GM19455 (cell line): Measurements from ENCODE around the gene ANP32A.
A peak's percentile ranks its signal among the peaks of the same experiment; 100 is the strongest.
"Not testable (repeated sequence)": the region's sequence is repeated elsewhere in the genome, so short reads cannot be mapped to it uniquely, and the experiment has no call there.

ENCODE experiments used
- ATAC-seq: cut with Tn5 transposase; IDR thresholded peaks from one replicate; pipeline ENCODE4 v1.9.1; 2021; ENCODE audit not compliant: unreplicated experiment

The ANP32A gene

DNA sequence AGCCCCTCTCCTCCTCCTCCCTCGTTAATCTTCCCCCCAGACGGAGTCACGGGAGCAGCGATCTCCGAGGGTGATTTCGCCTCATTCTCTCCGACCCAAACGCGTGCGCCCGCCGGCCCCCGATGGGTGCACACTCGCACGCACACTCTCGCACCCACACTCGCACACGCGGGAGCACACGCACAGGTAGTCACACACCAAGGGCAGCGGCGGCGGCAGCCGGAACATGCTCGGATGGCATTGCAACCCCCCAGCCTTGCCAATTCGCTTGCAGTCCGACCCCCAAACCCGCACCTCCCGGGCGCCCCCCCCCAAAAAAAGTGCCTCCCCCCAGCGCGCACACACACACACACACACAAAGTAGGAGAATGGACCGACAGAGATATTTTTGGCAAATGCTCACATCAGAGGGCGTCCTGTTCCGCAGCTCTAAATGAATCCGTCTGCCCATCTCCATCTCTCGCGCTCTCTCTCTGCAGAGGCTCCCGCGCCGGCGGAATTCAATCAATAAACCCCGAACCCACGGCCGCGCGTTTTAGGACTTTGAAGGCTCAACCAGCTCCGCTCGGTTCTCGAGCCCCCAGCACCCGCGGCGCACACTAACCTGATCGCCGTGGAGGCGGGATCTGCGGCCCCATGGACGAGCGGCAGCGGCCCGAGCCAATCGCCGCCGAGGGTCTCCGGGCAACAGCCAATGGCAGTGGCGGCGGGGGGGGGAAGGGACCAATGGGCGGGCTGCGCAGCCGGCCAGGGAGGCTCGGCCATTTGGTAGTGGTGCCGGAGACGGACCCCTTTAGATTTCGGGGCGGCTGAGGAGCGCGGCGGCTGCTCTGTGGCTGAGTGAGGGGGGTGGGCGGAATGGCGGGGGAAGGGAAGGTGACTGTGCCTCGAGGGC, at the start of gene ANP32A:
Gene ANP32A (minus strand): TSS at position 601 of the 895 bp plus-strand sequence. CDS start 144 bp downstream, at position 457.
- peak; percentile 55 for ATAC-seq

DNA sequence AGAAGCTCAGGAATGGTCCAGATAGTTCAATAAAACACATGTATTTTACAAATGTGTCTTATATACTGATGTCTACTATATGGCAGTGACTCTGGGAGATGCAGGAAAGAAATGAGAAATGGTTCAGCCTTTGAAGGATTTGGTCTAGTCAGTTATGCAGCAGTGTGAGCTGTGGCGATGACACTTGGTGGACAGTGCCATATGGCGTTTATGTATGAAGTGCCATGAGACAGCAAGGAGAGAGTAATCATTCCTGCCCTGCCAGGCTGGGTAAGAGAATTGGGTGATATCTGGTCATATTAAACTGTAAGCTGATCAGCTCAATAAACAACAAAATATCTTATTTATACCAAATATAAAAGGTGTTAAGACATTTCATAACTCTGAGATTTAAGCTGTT, 47.6 kb upstream of the ANP32A start:
- ATAC-seq, result no peak

DNA sequence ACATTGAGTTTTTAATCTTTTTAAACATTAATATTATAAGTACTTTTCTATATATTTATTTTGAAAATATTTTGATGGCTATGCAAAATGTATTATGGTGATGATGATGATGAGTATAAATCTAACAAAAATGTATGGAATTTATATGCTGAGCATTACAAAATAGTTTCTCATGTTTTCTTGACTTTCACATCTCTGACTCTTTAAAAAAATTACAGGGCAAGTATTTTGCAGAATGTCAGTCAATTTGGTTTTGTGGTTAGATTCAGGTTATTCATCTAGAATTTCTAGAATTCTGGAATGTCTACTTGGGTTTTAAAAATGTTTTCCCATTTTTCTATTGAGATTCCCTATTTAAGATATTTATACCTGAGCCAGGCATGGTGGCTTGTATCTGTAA, 41.7 kb upstream of the ANP32A start:
- no peak for ATAC-seq

DNA sequence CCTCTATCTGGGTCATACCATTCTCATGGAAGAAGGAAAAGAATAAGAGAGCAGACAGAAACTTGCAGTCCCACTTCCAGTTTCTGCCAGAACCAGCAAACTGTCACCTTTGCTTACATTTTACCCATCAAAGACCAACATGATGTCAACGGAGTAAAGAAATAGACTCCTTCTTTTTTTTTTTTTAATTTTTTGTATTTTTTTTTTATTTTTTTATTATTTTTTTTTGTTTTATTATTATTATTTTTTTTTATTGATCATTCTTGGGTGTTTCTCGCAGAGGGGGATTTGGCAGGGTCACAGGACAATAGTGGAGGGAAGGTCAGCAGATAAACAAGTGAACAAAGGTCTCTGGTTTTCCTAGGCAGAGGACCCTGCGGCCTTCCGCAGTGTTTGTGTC, 38.0 kb upstream of the ANP32A start:
- ATAC-seq, result not testable (repeated sequence)

DNA sequence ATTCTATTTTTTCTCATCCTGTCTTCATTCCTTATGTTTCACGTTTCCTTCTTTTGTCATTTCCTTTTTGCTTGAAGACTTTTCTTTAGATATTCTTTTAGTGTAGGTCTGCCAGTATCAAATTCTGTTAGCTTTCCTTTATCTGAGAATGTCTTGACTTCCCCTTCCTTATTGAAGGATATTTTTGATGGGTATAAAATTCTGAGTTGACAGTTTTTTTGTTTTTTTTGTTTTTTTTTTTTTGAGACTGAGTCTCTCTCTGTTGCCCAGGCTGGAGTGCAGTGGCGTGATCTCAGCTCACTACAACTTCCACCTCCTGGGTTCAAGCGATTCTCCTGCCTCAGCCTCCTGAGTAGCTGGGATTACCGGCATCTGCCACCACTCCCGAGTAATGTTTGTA, 36.7 kb upstream of the ANP32A start:
- ATAC-seq, result not testable (repeated sequence)

DNA sequence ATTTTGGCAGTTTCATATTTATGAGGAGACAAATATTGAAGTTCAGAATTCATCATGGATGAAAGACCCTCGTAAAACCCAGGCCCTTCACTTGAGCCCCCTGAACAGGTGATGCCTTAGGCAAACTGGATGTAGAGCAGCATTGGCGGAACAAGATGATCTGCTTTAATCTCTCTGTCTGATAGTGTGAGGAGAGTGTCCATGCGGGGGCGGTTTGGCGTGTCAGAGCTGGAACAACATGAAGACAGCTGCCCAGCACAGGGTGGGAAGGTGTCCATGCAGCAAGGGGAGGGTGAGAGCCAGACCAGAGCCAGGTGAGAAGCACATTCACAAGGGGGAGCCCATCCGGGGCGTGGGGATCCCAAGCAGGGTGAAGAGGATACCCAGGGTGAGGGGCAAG, 31.8 kb upstream of the ANP32A start:
- ATAC-seq, result no peak

DNA sequence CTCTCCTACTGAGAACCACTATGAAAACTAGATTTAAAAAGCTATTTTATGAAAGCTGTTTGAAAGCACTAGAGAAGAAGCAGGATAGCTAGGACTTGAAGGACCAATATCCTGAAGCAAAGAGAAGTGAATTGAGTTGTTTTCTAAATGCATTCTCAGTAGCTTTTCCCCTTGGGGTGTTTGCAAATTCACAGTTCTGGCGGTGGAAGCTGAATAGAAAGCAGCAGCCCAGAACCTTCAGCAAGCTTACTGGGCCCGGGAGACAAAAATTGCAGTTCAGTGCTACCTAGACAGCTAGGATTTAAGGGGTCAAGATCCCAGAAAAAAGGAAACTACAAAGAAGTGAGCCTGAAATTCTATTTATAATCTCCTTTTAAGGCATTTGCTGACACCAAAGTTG, 31.3 kb upstream of the ANP32A start:
- no peak for ATAC-seq

DNA sequence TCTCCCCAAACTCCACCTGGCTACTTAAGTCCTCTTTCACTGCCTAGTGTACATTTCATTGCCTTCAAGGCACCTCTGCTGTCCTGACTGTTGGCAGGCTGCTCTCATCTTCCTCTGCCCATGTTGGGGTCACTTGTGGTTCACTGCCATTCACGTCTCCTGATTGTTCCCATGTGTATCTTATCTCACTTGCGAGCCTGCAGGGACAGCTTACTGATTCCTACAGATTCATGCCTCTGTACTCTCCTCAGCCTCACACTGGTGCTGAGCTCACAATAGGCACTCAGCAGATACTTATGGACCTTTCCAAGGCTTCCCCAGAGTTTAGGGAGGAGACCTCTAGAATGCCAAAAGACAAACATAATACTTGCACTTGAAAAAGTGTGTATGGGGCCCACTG, 28.8 kb upstream of the ANP32A start:
- no peak for ATAC-seq

DNA sequence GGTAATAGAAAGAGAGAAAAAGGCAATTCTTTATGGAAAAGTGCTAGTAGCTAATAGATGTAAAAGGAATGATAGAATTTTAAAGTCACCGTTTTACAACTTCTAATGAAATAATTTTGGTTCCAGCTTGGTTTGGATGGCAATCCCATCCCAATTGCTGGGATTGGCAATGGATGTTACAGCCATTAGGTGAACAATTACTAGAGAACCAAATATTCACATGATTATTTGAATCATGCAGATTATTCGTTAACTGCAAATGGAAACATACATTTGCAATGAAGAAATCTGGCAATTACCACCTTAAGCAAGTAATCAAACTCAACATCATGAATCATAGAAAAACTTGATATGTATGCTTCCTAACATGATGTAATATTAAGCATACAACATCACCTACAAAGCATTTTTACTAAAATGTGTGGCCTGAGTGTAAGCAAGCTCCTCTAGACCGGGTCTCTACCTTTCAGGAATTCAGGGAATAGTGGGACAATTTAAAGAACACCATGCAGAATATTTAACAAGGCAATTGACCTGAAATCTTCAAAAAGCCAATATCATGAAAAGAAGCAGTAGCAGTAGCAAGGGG, 26.2 kb upstream of the ANP32A start:
- no peak for ATAC-seq

DNA sequence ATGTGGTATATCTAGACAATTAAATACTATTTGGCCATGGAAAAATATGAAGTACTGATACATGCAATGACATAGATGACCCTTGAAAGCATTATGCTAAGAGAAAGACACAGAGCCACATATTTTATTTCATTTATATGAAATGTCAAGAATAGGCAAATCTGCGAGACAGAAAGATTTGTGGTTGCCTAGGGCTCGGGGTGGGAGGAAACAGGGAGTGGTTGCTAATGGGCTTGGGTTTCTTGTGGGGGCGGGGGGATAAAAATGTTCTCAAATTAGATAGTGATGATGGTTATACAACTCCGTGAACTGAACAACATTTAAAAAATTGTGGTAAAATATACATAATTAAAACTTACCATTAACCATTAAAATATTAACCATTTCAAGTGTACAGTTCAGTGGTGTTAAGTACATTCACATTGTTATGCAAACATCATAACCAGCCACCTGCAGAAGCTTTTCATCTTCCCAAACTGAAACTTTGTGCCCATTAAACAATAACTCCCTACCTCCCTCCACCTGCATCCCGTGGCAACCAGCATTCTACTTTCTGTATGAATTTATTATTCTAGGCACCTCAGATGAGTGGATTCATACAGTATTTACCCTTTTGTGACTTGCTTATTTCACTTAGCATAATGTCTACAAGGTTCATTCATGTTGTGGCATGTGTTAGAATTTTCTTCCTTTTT, 24.3 kb upstream of the ANP32A start:
- no peak for ATAC-seq

DNA sequence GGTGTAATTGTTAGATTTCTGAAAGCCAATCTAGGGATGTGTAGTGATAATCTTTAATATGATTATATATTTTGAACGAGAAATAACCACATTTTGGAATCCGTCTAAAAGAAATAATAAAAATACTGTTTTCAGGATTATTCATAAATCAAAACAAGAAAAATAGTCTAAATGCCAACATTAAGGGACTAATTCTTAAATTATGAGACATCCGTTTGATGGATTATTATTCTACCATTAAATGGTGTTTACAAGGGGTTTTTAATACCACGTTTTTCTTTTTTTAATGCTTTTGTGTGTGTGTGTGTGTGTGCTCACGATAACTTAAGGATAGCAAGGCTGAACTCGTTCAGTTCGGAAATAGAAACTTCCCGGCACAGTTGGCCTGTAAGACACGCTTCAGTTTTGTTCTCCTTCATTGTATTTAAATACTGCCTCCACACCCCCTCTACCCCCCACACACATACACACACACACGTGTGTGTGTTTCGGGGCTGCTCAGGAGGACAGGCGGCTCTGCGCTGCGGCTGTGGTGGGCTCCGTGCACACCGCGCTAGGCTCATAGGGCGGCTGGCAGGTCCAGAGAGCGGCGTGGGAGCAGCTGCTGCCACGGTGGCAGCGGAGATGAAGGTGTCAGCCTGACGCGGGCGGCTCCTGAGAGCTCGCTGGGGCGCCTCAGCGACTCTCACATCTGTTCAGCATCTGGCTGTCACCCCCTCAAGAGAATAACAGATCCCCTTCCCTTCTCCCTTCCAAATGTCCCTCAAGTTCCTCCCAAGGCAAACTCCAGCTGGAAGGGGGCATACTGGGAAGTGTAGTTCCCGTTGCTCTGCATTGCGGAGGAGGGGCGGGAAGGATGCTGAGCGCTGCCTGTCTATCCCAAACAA, 23.0 kb upstream of the ANP32A start:
- ATAC-seq, result no peak

DNA sequence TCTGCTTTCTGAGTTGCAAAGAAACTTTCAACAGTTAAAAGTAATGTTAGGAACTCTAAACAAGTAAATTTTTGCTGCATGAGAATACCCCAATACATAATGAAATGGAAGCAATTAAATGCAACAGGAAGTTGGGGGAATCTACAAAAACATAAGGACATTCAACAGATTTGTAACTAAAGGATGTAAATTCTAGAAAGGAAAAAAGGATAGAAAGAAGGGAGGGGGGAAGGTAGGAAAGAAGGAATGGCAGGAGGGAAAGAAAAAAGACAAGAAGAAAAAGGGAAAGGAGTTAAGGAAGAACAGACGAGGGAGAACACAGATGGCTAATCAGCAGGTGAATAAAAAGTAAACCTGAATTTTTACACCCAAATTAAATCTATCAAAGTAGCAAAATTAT, 22.3 kb upstream of the ANP32A start:
- no peak for ATAC-seq

DNA sequence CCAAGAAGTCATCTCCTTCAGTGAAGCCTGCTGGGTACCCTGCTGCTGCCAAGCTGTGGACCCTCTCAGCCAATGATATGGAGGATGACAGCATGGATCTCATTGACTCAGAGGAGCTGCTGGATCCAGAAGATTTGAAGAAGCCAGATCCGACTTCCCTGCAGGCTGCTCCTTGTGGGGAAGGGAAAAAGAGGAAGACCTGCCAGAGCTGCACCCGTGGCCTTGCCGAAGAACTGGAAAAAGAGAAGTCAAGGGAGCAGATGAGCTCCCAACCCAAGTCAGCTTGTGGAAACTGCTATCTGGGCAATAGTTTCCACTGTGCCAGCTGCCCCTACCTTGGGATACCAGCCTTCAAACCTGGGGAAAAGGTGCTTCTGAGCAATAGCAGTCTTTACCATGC, 13.7 kb upstream of the ANP32A start:
- ATAC-seq, result no peak

DNA sequence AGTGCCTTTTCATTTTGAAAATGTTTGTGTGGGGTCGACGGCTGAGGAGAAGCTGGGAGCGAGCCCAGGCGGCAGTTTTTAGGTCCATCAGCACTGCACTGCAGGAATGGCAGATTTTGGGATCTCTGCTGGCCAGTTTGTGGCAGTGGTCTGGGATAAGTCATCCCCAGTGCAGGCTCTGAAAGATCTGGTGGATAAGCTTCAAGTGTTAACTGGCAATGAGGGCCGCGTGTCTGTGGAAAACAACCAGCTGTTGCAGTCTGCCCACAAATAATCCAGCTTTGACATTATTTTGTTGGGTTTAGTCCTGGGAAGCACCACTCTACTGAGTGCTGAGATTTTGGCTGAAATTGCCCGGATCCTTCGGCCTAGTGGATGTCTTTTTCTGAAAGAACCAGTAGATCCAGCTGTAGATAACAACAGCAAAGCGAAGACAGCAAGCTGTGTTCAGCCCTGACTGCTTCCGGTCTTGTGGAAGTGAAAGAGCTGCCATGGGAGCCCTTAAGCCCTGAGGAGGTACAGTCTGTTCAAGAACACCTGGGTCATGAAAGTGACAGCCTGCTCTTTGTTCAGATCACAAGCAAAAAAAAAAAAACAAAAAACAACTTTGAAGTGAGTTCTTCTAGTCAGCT, 13.1 kb upstream of the ANP32A start:
- ATAC-seq, result no peak

DNA sequence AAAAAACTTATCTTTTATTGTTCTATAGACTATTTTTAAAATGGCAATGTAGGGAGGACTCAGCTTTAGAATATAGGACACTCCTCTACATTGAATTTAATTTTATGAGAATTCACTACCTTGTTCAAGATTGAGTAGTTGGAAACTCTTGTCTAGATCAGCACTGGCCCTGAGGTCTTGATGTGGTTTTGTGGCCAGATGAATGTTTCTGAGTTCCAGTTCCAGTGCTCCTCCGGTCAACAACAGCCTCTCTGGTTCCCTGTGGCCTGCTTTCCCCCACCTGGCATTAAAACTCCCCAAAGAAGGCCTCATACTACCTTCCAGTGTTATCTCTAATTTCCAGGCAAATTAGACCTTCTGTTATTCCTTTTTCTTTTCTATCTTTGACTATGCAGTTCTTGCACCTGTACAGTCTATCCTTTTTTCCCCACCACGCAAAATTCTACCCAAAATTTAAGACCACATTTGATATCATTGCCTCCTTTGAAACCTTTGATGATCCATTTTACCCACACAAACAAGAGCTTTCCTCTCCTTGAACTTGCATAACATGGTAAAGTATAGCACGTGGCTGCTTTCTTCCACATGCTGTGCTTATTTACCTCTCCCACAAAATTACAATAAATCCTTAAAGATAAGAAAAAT, 9.6 kb upstream of the ANP32A start:
- ATAC-seq, result no peak

DNA sequence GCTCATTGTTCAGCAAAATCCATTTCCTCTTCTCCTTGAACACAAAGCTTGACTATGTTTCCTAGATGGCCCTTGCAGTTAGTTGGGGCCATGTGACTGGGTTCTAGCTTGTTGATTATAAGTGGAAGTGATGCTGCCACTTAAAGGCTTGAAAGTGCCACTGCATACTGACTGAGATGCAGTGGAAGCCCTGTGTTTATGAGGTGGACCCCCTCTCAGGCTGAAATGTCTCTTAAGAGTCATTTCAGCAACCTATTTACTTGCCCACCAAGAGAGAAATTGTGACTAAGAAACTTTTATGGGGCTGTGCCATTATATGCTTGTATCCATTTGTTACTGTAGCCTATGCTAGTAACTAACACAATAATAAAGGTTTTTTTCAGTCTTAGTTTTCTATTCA, 8.4 kb upstream of the ANP32A start:
- no peak for ATAC-seq

DNA sequence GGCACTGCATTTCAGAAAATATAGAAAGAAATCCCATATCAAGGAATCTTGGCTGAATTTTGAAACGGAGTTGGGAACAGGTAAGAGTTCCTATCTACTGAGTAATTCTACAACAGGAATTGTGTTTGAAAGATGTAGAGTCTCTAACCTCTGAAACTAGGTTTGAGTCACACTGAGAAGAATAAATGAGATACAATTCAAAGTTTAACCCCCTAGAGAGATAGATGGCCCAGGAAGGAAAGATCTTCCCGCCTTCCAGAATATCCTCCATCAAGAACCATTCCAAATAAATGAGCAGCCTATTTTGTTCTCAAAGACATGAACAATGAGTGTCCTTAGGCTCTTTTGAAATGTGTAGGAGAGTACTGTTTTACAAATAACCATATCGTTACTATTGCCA, 2.9 kb upstream of the ANP32A start:
- no peak for ATAC-seq

DNA sequence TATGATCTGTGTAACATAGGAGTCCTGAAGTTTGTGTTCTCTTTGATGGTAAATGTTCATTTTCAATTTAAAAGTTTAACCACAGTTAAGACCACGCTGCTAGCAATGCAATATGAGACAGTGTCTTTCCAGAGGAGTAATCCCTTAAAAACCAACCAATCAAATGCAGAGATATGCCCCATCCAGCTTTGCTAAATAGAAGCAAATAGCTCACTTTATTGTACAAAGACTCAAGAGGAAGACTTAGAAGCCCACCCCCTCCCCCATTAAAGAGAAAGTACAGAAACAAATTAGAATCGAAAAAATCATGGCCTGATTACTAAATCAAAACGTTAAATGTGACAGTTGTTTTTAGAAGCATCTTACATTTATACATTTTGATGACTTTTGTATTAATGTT, 2.1 kb upstream of the ANP32A start:
- ATAC-seq, result no peak

DNA sequence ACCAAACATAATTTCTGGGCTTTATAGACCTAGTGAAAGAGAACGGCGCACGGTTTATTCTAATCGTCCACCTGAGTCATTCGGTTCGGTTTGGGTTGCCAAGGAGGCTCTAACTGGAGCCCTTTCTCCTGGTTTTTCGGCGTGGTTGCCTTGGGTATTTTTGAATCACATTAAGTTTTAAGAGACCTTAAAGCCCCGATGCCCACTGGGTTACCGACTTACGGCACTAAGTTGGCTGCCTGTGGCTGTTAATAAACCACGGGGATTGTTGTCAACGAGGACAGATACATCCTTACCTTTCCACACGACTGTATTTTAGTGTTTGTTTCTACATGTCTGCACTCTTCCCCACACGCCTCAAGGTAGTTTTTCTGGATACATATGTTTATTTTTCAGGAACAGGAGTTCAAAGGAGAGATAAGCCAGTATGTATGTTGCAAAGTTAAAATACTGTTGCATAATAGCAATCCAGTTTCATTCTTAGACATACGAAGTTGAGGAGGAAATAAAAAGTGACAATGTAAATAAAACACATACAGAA, 1.2 kb upstream of the ANP32A start:
- no peak for ATAC-seq
